Psoas muscle (tissue), 8 donors: Measurements from ENCODE around the gene PIGH. TPM values are rescaled to one million over a fixed set of nuclear protein-coding genes. Genes with fewer than 3 reads are reported as not detected.

Experiments
- ATAC-seq, 4 donors: fragments of 200-7000 bp; cut with Tn5 transposase; one replicate each; pipeline ENCODE4 v1.9.1; 2020; ENCODE audit warnings: moderate library complexity in 3 of 4, mild to moderate bottlenecking in 2 of 4
- DNase-seq, 2 donors: peaks; one replicate each; pipeline ENCODE4 v3.0.0-alpha.2; 2020
- H3K27ac ChIP-seq: fragments of 200-600 bp; one replicate; pipeline ENCODE4 v1.8.0; 2022
- H3K27me3 ChIP-seq, 3 donors: fragments of 200-600 bp in 1 of 3; one replicate each; pipeline versions ENCODE4 v1.6.1 to v1.8.0; 2013 to 2022; ENCODE audit warnings: low read length in 2 of 3, mild to moderate bottlenecking in 2 of 3, moderate library complexity in 1 of 3; ENCODE audit not compliant: insufficient read depth in 3 of 3
- H3K36me3 ChIP-seq, 2 donors: fragments of 200-600 bp in 1 of 2; one replicate each; pipeline versions ENCODE4 v1.6.1 to v1.8.0; 2013 to 2022; ENCODE audit warnings: low read depth in 1 of 2, mild to moderate bottlenecking in 1 of 2, moderate library complexity in 1 of 2; ENCODE audit not compliant: insufficient read depth in 1 of 2
- H3K4me1 ChIP-seq: fragments of 200-600 bp; one replicate; pipeline ENCODE4 v1.8.0; 2022
- H3K4me3 ChIP-seq: fragments of 200-600 bp; one replicate; pipeline ENCODE4 v1.8.0; 2022; ENCODE audit warnings: mild to moderate bottlenecking
- H3K9me3 ChIP-seq: fragments of 200-600 bp; one replicate; pipeline ENCODE4 v1.8.0; 2022
- WGBS, 3 donors: extraction: QIAGEN DNeasy Blood & Tissue Kit; methylation state at CpG; one replicate each; pipeline versions ENCODE4 v1.1.6 to v1.1.7; 2013; 5-methylcytosine and 5-hydroxymethylcytosine counted together
- intact Hi-C, 2 donors: fragments of 100-400 bp; cut with DNase I; formaldehyde crosslinking; loops; one replicate each; pipeline versions ENCODE4 v1.11.0 to v1.14.2; 2022
- polyA plus RNA-seq, 3 donors: library from polyadenylated mRNA; stranded (reverse); fragments of 200-250 nt; gene quantifications; one replicate each; pipeline ENCODE4 v1.2.3, GENCODE V29; 2013
- total RNA-seq, 4 donors: library from RNA; stranded (reverse); fragmentation: NEBNext Ultra II Directional in 2 of 4; extraction: Animal tissue kit (Norgen Biotek cat#: 25700) in 2 of 4; gene quantifications; one replicate each; pipeline versions ENCODE4 v1.2.1 to v1.2.4, GENCODE V29; 2021 to 2023
- TF ChIP-seq, protein P1 (sequence below): fragments of 200-600 bp; IDR thresholded peaks from one replicate; pipeline ENCODE4 v1.8.0; 2022; ENCODE audit warnings: antibody characterized with exemption
- donor health status: healthy with polysubstance abuse.
- donor health status: DM: no; HTN: no; CAD: no; lungs with moderate emphysema.
- donor health status: Bipolar disorder and iron deficiency.
- donor health status: healthy.
- donor health status: DM: yes; HTN: yes; CAD: no.
- donor health status: DM: no; HTN: no; CAD: no.
- donor health status: DM: no; HTN: no; CAD: no.
- donor health status: DM: yes; HTN: yes; CAD: no.

PIGH gene
- total and polyA plus RNA-seq, 7 donors, result 12.3 to 50.6 (median 25.2) TPM

DNA sequence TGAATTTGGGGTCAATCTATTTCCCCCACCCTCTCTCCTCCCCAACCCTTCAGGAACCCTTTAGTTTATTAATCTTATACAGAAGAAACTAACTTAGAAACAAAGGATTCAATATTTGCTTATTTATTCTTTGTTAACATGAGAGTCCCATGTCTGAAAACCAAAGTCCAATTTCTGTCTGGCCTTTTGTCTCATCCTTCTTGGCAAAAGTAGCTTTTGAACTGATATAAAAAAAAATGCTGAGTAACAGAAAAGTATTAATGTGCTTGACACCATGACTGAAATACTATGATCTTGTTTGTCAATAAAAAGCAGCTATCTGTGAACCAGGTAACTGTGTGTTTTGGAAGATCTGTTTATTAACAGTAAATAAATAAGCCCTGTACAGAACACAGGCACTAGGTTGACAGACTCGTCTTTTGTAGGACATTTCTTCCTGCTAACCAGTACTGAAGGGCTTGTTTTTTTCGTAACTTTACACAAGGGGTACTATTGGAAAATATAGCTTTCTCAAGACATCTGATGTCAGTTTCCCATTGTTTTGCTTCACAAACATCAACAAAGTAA, 10.8 kb downstream of the PIGH start:
- Histone ChIP-seq H3K27ac (no peak overlapping the region), H3K36me3 (peaks cover 8 to 86% of the 10 kb centered on the region in 2 donors), H3K4me3 (no peak overlapping the region), H3K4me1 (no peaks in the 10 kb centered on the region), H3K27me3 (no peaks in the 10 kb centered on the region), H3K9me3 (no peaks in the 10 kb centered on the region)
- TF ChIP-seq, protein P1, sequence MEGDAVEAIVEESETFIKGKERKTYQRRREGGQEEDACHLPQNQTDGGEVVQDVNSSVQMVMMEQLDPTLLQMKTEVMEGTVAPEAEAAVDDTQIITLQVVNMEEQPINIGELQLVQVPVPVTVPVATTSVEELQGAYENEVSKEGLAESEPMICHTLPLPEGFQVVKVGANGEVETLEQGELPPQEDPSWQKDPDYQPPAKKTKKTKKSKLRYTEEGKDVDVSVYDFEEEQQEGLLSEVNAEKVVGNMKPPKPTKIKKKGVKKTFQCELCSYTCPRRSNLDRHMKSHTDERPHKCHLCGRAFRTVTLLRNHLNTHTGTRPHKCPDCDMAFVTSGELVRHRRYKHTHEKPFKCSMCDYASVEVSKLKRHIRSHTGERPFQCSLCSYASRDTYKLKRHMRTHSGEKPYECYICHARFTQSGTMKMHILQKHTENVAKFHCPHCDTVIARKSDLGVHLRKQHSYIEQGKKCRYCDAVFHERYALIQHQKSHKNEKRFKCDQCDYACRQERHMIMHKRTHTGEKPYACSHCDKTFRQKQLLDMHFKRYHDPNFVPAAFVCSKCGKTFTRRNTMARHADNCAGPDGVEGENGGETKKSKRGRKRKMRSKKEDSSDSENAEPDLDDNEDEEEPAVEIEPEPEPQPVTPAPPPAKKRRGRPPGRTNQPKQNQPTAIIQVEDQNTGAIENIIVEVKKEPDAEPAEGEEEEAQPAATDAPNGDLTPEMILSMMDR, result no peak
- 44 to 91% (median 77%) methylated on average over 2 of the region's 2 CpGs for whole genome bisulfite sequencing, 3 donors
- DNase-seq (no peak), ATAC-seq (no peak)
- intact Hi-C loops, result no loop called here

DNA sequence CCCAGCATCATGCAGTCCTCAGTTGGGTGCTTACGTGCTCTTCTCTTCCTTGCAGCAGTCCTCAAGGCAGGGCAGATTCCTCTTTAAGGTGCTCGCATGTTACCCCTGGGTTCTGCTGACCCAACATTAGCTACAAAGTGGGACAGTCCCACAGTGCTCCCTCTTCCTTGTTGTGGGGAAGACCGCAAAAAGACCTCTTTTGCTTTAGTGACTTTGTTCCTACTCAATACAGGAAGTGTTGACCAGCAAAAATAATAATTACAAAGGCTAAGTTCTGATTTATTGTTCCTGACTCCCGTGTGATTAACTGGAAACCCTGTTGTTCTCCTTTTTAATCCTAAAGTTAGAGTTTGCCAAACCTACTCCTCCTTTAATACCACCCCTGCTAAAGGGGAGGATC, 13.7 kb downstream of the PIGH start:
- Histone ChIP-seq H3K4me1 (no peaks in the 10 kb centered on the region), H3K27ac (no peak overlapping the region), H3K9me3 (no peaks in the 10 kb centered on the region), H3K27me3 (no peaks in the 10 kb centered on the region), H3K4me3 (no peak overlapping the region), H3K36me3 (peaks cover 8 to 62% of the 10 kb centered on the region in 2 donors)
- ATAC-seq, result no peak
- TF ChIP-seq, protein P1, result no peak
- intact Hi-C loops, result no loop called here
- WGBS, 3 donors, result 73 to 80% (median 79%) methylated on average over 4 of the region's 4 CpGs
- DNase-seq, result no peak

DNA sequence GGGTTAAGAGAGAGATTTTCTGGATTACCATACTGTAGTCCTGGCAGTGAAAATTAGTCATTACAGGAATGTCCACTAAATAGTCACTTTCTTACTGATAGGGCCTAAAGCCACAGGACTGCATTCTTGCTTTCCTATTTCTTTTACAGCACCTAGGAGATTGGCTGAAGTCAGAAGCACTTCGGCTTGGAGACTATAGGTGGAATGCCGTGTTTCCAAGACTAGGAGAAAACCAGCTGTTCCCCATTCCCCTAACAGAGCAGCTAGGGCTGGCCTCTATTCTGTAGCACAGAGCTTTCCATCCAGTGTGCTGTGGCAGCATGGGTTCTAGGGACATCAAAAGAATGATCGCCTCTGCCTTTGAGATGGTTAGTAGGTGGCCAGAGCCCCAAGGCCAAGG, 15.1 kb downstream of the PIGH start:
- H3K36me3 ChIP-seq, result peaks cover 8 to 51% of the 10 kb centered on the region in 2 donors
- no peak for ATAC-seq
- no peaks in the 10 kb centered on the region for H3K27me3 ChIP-seq
- DNase-seq, result no peak
- 83 to 89% (median 88%) methylated on average over 3 of the region's 3 CpGs for WGBS, 3 donors
- TF ChIP-seq, protein P1, result no peak
- H3K27ac ChIP-seq, result no peak overlapping the region
- no peak overlapping the region for H3K4me3 ChIP-seq
- no peaks in the 10 kb centered on the region for H3K9me3 ChIP-seq
- H3K4me1 ChIP-seq, result no peaks in the 10 kb centered on the region
- intact Hi-C loops, result loop anchor here (5.0 kb wide), 2 partner anchors 82 to 117 kb away; partner anchors contain the start of gene RDH12 (in 1 of the 2)

DNA sequence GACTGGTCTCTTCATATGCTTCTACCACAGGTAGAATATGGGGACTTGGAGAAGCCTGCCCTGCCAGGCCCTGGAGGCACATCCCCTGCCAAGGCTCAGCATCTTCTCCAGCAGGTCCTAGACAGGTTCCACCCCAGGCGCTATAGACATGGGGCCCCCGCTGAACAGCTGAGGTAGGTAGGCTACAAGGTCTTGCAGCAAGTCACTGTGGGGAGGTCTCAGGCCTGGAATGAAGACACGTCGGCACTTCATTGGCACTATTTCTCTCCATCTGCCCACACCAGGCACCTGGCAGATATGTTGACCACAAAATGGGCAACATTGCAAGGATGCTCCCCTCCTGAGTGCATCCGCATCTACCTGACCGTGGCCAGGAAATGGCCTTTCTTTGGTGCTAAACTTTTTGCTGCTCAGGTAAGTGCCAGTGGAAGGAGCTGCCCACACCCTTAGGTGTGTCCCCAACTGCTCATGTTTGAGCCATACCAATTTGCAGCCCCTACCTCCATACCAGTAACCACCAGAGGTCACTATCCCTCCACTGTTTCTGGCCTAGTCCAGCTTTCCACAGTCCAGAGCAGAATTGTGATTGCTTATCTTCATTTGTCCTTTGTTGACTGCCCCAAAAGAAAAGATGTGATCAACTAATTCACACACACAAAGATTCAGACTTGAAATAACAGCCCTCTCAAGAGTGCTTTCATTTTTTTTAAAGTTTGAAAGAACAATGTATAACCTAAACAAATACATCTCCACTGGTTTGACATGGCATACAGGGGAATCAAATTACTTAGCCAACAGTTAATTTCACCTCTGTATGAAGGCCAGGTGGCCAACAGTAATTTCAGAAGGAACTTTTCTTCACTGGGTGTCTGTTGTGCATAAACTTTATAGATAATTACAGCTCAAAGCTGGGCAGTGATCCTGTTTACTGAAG, 16.1 kb downstream of the PIGH start:
- H3K27ac ChIP-seq, result no peak overlapping the region
- DNase-seq (no peak), ATAC-seq (peak; percentile 81 to 91 (median 83))
- TF ChIP-seq, protein P1, result peak; percentile 69
- WGBS, 3 donors, result 86 to 94% (median 87%) methylated on average over 6 of the region's 6 CpGs
- H3K4me1 ChIP-seq, result no peaks in the 10 kb centered on the region
- no peaks in the 10 kb centered on the region for H3K27me3 ChIP-seq
- no peak overlapping the region for H3K4me3 ChIP-seq
- peaks cover 8 to 48% of the 10 kb centered on the region in 2 donors for H3K36me3 ChIP-seq
- no peaks in the 10 kb centered on the region for H3K9me3 ChIP-seq
- intact Hi-C loops, result loop anchor here (2.0 to 5.0 kb wide), 3 partner anchors 83 to 121 kb away; partner anchors contain the start of gene RDH12 (in 1 of the 2)
